HepG2 (cell line): ENCODE results near the gene CDHR1. TPM values are rescaled to one million over a fixed set of nuclear protein-coding genes. Genes with fewer than 3 reads are reported as not detected.

ENCODE experiments used
- ATAC-seq: fragments of 200-7000 bp; cut with Tn5 transposase; 3 replicates; pipeline ENCODE4 v1.9.1; 2020; ENCODE audit warnings: mild to moderate bottlenecking, moderate library complexity
- BruUV-seq: library from RNA; stranded (reverse); fragments of 400-500 nt; replicated peaks from 2 replicates; lab custom pipeline; 2021; lab: Mats Ljungman, UMichigan
- CTCF ChIA-PET: fragments of 300-600 bp; formaldehyde crosslinking; extraction: SDS; loops from one replicate; lab custom pipeline; 2021; ENCODE audit warnings: low total read pairs, inconsistent platforms, low intra/inter-chr PET ratio; lab: Yijun Ruan, JAX
- POLR2A ChIA-PET: fragments of 350-600 bp; sonication (Branson Sonifier 250); formaldehyde crosslinking; loops from one replicate; lab custom pipeline; 2020; ENCODE audit warnings: antibody characterized with exemption, inconsistent platforms; lab: Yijun Ruan, JAX
- DNase-seq: peaks from one replicate; pipeline ENCODE4 v3.0.0-alpha.2; 2015; ENCODE audit warnings: low spot score
- FAIRE-seq: peaks from 3 replicates; lab custom pipeline; 2011; peaks lifted over from hg19 to GRCh38; lab: Jason Lieb, UNC
- H2AFZ ChIP-seq: one replicate; pipeline ENCODE4 v1.6.1; 2011; ENCODE audit warnings: low read length, inconsistent platforms
- H3K27ac ChIP-seq: fragments of 300-600 bp; 3 replicates; pipeline ENCODE4 v1.8.0; 2011; ENCODE audit warnings: mixed run types, mild to moderate bottlenecking, mixed read lengths, low read length, inconsistent platforms; ENCODE audit not compliant: insufficient read depth; ENCODE audit errors: extremely low read length
- H3K27me3 ChIP-seq, 2 experiments: fragments of 200-600 bp in 1 of 2; 2 replicates in 1 of 2; 3 replicates in 1 of 2; pipeline versions ENCODE4 v1.6.0 to v1.8.0; 2011; ENCODE audit warnings: low read length in 2 of 2, mild to moderate bottlenecking in 2 of 2, moderate library complexity in 2 of 2, inconsistent platforms in 1 of 2; ENCODE audit not compliant: insufficient read depth in 2 of 2, control insufficient read depth in 1 of 2
- H3K36me3 ChIP-seq, 2 experiments: fragments of 200-600 bp in 1 of 2; replicated peaks in 1 of 2; 2 replicates in 1 of 2; 3 replicates in 1 of 2; pipeline versions ENCODE4 v1.5.1 to v1.8.0; 2011; ENCODE audit warnings: low read length in 2 of 2, inconsistent platforms in 1 of 2; ENCODE audit not compliant: insufficient read depth in 2 of 2, control insufficient read depth in 1 of 2
- H3K4me1 ChIP-seq: 2 replicates; pipeline ENCODE4 v1.5.1; 2012; ENCODE audit warnings: low read length, inconsistent platforms; ENCODE audit not compliant: insufficient read depth
- H3K4me2 ChIP-seq: 2 replicates; pipeline ENCODE4 v1.6.0; 2011; ENCODE audit warnings: low read depth, low read length, inconsistent platforms
- H3K4me3 ChIP-seq, 3 experiments: fragments of 200-600 bp in 1 of 3; sonication (generic), shearing (Covaris generic) in 1 of 3; replicated peaks in 1 of 3; 2 replicates each; pipeline ENCODE4 v1.5.1; 2011 to 2016; ENCODE audit warnings: low read length in 3 of 3, inconsistent platforms in 2 of 3, low read depth in 2 of 3, mild to moderate bottlenecking in 2 of 3, control low read depth in 1 of 3, mixed read lengths in 1 of 3; ENCODE audit not compliant: insufficient read depth in 1 of 3
- H3K79me2 ChIP-seq: one replicate; pipeline ENCODE4 v1.6.1; 2011; ENCODE audit warnings: low read length, inconsistent platforms; ENCODE audit not compliant: insufficient read depth
- H3K9ac ChIP-seq: 2 replicates; pipeline ENCODE4 v1.6.0; 2011; ENCODE audit warnings: mild to moderate bottlenecking, low read depth, low read length, inconsistent platforms; ENCODE audit not compliant: insufficient read depth
- H3K9me3 ChIP-seq: 2 replicates; pipeline ENCODE4 v1.5.1; 2012; ENCODE audit warnings: mild to moderate bottlenecking, low read length
- H4K20me1 ChIP-seq: 2 replicates; pipeline ENCODE4 v1.6.0; 2011; ENCODE audit warnings: inconsistent platforms, mild to moderate bottlenecking, low read length, moderate library complexity; ENCODE audit not compliant: insufficient read depth
- FOXO4 ChIP-seq: sonication (generic); formaldehyde crosslinking; conservative IDR thresholded peaks from 2 replicates; pipeline ENCODE4 v1.8.1; 2023; ENCODE audit warnings: missing genetic modification reagents
- HINFP ChIP-seq: sonication (generic); formaldehyde crosslinking; IDR thresholded peaks from 2 replicates; pipeline ENCODE4 v1.4.0; 2020; ENCODE audit warnings: low read depth, mild to moderate bottlenecking, missing genetic modification reagents
- HMGA1 ChIP-seq: sonication (generic); formaldehyde crosslinking; conservative IDR thresholded peaks from 2 replicates; pipeline ENCODE4 v1.4.0; 2020; ENCODE audit warnings: missing genetic modification reagents
- HNRNPL ChIP-seq: fragments of 200-400 bp; formaldehyde crosslinking; IDR thresholded peaks from 2 replicates; pipeline ENCODE4 v1.6.1; 2017; ENCODE audit warnings: mild to moderate bottlenecking, low read depth, low read length
- IRX3 ChIP-seq: sonication (generic); formaldehyde crosslinking; IDR thresholded peaks from 2 replicates; pipeline ENCODE4 v1.8.1; 2023; ENCODE audit warnings: mild to moderate bottlenecking, low read depth, missing genetic modification reagents, borderline replicate concordance
- KDM1A ChIP-seq: IDR thresholded peaks from 2 replicates; pipeline ENCODE4 v1.6.1; 2016; ENCODE audit warnings: missing compliant biosample characterization
- MXD4 ChIP-seq: IDR thresholded peaks from 2 replicates; pipeline ENCODE4 v1.6.1; 2016; ENCODE audit warnings: mild to moderate bottlenecking, missing biosample characterization, missing genetic modification reagents
- PHF21A ChIP-seq: sonication (generic); formaldehyde crosslinking; IDR thresholded peaks from 2 replicates; pipeline ENCODE4 v1.5.0; 2020; ENCODE audit warnings: mild to moderate bottlenecking, missing genetic modification reagents
- SP2 ChIP-seq: sonication (generic); formaldehyde crosslinking; IDR thresholded peaks from 2 replicates; pipeline ENCODE4 v1.5.1; 2020; ENCODE audit warnings: mild to moderate bottlenecking, missing genetic modification reagents
- SRF ChIP-seq: IDR thresholded peaks from 2 replicates; pipeline ENCODE4 v1.6.1; 2011; ENCODE audit warnings: mild to moderate bottlenecking, low read depth, low read length, moderate library complexity
- ZNF18 ChIP-seq: sonication (generic); formaldehyde crosslinking; IDR thresholded peaks from 2 replicates; pipeline ENCODE4 v1.8.0; 2022; ENCODE audit warnings: mild to moderate bottlenecking, missing genetic modification reagents; ENCODE audit not compliant: insufficient replicate concordance
- ZNF280B ChIP-seq: sonication (generic); formaldehyde crosslinking; IDR thresholded peaks from 2 replicates; pipeline ENCODE4 v1.5.0; 2020; ENCODE audit warnings: missing genetic modification reagents, mild to moderate bottlenecking, borderline replicate concordance
- ZNF296 ChIP-seq: sonication (generic); formaldehyde crosslinking; conservative IDR thresholded peaks from 2 replicates; pipeline ENCODE4 v1.5.0; 2020; ENCODE audit warnings: mild to moderate bottlenecking, missing genetic modification reagents
- ZNF800 ChIP-seq: sonication (generic); formaldehyde crosslinking; IDR thresholded peaks from 2 replicates; pipeline ENCODE4 v1.4.0; 2020; ENCODE audit warnings: missing genetic modification reagents
- WGBS: methylation state at CpG from one replicate; pipeline ENCODE4 v1.1.6; 2017; ENCODE audit warnings: low lambda C conversion rate; 5-methylcytosine and 5-hydroxymethylcytosine counted together
- in situ Hi-C: cut with HindIII; loops from 2 replicates; pipeline ENCODE4 v1.10.0; 2017; ENCODE audit warnings: low pct_unique_long_range_greater_than_20kb; ENCODE audit not compliant: extremely low pct_ligation_motif_present
- intact Hi-C: fragments of 100-400 bp; cut with micrococcal nuclease; formaldehyde crosslinking; loops from one replicate; pipeline ENCODE4 v1.10.0; 2022; ENCODE audit not compliant: unreplicated experiment
- polyA plus RNA-seq, 8 experiments: library from polyadenylated mRNA; depleted of rRNA in 3 of 8; stranded (reverse) in 7 of 8; unstranded in 1 of 8; fragments of >200 nt; fragmentation: Illumina TruSeq in 4 of 8; extraction: Trizol in 4 of 8; gene quantifications; 2 replicates each; pipeline versions ENCODE4 v1.2.1 to v1.2.3, GENCODE V29; 2011 to 2016; ENCODE audit warnings: low read depth in 4 of 8, missing spikeins in 1 of 8, mixed read lengths in 1 of 8; ENCODE audit not compliant: insufficient read depth in 1 of 8
- total RNA-seq, 5 experiments: library from RNA; depleted of rRNA; stranded (reverse); fragments of >200 nt; fragmentation: Illumina TruSeq; extraction: Trizol; gene quantifications; 2 replicates each; pipeline ENCODE4 v1.2.3, GENCODE V29; 2016; ENCODE audit warnings: low read depth in 1 of 5

The CDHR1 gene
- total and polyA plus RNA-seq, 2 of the 13 experiments (the other 11 are each of a cell fraction or from before 2014, with no cell fraction given) = 0.04 to 0.09 TPM

GRCh38 chr10:84175436-84175835 is 18.9 kb upstream of the CDHR1 start:
- Histone ChIP-seq H3K9ac (no peak overlapping the region), H3K36me3 (no peaks in the 10 kb centered on the region), H4K20me1 (no peaks in the 10 kb centered on the region), H3K27me3 (peaks cover 0 to 9% of the 10 kb centered on the region in 2 experiments; a peak in 3 of 5 replicates), H3K27ac (no peak overlapping the region), H3K4me1 (peaks cover 18% of the 10 kb centered on the region), H3K79me2 (no peaks in the 10 kb centered on the region), H3K9me3 (no peaks in the 10 kb centered on the region), H2AFZ (no peak overlapping the region), H3K4me2 (no peak overlapping the region), H3K4me3 (no peak overlapping the region)
- 34% methylated on average over 6 of the region's 6 CpGs for WGBS
- FAIRE-seq (no peak), DNase-seq (no peak), ATAC-seq (no peak)
- POLR2A ChIA-PET = no interaction called here
- CTCF ChIA-PET = no interaction called here
- in situ Hi-C loops = no loop called here
- intact Hi-C loops = no loop called here
- no TSS peak for BruUV-seq
- TF ChIP-seq MXD4 (CRISPR knock-in tag) (no peak), HMGA1 (CRISPR knock-in tag) (no peak), ZNF296 (CRISPR knock-in tag) (no peak), ZNF280B (CRISPR knock-in tag) (no peak), HNRNPL (no peak), FOXO4 (CRISPR knock-in tag) (no peak), SP2 (no peak), ZNF800 (no peak), SRF (no peak), KDM1A (CRISPR knock-in tag) (no peak), HINFP (CRISPR knock-in tag) (no peak), PHF21A (CRISPR knock-in tag) (no peak), ZNF18 (no peak), IRX3 (CRISPR knock-in tag) (no peak)
